ENCODE results near the gene INKA2.

The INKA2 gene

DNA sequence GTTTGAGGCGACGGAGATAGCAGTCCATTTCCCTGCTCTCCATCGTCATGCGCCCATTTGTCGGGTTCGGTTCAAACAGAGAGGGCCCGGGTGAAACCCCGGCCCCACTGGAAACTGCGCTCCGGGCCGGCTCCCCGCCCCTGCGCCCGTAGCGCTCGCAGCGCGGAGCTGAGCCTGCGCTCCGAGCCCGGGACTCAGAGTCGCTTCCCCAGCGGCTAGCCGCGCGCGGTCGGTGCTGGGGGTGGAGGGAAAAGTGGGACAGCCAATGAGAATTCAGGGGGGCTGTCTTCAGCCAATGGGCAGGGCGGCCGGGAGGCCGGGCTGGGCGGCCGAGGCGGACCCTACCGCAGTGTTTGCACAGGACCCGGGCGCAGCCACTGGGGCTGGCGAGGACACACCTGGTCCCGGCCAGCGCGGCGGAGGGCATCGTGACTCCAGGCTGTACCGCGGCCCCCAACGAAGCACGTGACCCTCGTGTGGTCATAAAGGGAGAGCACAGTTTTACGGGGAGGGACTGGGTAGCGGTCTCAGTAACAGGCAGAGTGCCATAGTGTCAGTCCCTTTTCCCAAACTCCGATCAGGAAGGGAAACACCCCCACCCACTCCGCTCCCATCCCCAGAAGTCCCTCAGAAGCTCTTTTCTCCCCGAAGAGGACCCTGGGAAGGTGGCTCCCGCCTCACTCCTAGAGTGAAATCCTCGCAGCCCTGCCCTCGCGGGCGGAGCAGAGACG, at the start of gene INKA2:
TSS of gene INKA2 (minus strand) at position 202 of the 731 bp plus-strand sequence. CDS start at position 49, 153 bp downstream.
- DNase-seq (ENCODE audit: low read depth in 1 of 2, low spot score in 1 of 2), result peak; percentile 33 to 56

DNA sequence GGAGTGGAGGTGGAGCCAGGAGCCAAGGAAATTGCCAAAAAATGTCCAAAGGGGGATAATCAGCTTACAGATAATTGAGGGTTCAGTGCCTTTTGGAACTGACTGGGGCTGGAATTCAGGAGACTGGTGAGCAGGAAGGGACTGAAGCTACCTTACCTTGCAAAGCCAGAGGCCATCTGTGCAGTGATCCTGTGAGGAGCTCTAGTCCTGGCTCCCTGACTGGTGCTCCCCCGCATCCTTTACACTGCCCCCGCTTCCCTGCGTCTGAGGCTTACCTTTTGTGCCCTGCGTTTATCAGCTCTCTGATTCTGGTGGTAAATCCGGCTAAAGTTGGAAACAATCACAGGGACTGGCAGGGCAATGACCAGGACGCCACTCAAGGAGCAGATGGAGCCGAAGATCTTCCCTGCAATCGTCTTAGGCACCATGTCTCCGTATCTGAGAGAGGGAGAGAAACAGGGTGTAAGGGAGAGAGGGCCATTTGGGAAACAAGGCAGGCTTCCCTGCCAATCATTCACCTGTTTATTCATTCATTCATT, 47.5 kb upstream of the INKA2 start:
- no peak for DNase-seq (ENCODE audit: low read depth in 1 of 2, low spot score in 1 of 2)

DNA sequence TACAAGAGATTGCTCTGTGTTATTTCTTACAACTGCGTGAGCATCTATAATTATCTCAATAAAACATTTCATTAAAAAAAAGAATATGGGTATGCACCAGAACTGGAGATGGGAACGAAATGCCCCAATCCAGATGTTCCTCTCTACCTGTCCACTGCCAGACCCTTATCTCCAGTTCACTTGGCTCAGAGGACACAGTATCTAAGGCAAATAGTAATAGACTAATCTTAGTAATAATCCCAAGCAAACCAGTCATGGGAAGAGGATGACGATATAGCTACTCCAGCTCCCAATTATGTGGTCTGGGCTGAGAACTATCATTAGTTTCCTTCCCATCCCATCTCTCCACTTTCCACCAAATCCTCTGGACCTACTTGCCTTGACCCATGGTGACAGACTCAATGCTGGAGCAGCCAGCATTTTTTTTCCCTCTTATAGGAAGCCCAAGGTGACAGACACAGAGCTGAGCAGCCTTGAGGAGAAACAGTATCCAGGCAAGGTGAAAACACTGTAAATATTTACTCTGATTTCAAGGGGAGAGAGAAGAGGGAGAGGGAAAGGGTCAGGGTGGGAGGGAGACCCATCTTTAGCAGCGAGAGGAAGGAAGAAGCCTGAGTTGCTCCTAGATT, 45.2 kb upstream of the INKA2 start:
- DNase-seq (ENCODE audit: low read depth in 1 of 2, low spot score in 1 of 2), result no peak

DNA sequence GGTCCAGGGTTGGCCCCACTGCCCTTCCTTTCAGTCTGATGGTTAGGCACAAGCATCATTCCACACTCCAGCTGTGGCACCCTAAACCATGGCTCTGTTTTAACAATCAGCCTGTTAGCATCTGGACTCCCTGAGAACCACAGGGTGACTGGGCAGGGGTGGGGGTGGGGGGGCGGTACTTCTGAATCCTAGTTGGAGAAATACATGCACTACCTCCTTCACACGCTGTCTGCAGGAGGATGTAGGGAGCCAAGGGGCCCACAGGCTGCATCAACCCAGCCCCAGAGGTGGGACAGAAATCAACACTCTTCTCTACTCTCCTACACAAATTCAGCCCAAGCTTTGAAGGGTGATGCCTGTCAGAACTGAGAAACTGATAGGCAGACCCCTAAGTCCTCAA, 40.4 kb upstream of the INKA2 start:
- no peak for DNase-seq (ENCODE audit: low read depth in 1 of 2, low spot score in 1 of 2)

DNA sequence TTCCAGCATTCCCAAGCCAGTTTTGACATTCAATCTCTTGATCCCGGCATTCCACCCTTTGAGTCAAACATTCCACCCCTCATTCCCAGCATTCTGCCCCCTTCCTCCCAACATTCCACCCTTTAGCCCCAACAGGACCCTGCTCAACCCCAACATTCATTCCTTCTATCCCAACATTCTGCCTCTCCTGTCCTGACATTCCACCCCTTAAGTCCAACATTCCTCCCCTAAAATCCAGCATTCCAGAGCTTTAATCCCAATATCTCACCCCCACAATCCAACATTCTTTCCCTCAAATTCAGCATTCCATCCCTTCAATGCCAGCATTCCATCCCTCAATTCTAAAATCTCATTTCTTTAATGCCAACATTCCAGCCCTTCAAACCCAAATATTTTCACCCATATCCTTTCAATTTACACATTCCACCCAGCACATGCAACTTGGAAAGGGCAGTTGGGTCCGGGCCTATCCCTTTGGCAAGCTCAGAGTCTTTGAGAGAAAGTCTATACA, 39.4 kb upstream of the INKA2 start:
- no peak for DNase-seq (ENCODE audit: low read depth in 1 of 2, low spot score in 1 of 2)

DNA sequence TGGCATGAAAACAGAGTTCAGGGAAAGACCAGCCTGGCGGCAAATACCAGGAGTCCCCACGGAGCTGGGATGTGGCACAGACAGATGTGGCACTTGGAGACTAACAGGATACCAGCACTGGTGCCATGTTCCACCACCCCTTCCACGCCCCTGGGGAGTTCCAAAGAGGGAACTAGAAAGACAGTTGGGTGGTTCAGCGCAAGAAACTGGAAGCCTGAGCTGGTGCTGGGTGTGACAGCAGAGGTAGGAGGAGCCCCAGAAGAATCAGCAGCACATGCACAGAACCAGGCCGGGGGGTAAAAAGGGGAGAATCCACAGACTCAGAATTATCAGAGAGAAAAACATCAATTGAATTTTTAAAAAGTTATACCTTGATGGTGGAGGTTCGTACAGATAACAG, 38.9 kb upstream of the INKA2 start:
- no peak for DNase-seq (ENCODE audit: low read depth in 1 of 2, low spot score in 1 of 2)

DNA sequence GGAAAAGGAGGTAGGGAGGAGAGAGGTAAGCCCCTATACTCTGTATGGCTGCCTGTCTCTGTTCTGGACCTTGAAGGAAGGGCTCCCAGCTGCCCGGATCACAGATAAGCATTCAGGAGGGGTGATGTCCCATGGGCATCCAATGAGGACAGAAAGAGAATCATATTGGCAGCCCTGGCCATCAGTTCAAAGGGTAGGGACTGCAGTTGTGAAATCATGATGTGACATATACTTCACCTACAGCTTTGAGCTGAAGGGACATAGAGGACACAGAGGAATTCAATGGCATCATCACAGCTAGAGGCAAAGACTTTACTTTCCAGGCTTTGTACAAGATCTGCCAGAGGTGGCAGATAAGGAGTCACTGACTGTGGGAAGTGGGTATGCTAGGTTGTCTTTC, 38.1 kb upstream of the INKA2 start:
- DNase-seq (ENCODE audit: low read depth in 1 of 2, low spot score in 1 of 2), result no peak

DNA sequence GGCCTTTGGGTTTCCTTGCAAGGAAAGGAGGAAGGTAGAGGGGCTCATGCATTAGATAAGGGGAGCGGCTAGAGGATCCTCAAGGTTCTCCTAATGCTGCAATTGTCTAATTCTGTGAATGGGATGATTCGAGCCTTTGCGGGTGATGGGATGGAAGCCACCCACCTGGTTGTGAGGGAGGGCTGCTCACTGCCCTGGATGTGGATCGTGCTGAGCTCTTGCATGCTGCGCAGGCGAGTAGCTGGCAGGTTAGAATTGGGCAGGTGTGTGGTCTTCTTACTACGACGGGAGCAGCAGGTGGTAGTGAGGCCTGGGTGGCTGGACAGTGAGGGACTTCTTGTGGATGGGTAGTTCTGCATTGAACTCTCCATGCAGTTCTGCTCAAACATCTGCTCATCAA, 37.7 kb upstream of the INKA2 start:
- no peak for DNase-seq (ENCODE audit: low read depth in 1 of 2, low spot score in 1 of 2)

DNA sequence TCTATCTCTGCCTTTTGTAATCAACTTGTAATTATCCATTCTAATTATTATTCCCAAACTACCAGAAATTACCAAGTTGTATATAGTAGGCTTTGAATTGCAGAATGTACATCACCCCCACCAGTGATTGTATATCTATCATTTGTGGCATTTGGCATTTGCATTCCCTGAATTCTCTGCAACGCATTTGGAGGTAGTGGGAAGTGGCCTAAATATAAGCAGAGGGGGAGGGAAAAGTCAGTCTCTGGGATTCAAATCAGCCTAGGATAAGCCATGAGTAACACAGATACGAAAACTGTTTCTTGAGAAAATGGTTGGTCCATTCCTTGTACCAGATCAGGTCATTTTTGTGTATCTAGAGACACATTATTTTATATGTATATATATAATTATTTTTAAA, 37.2 kb upstream of the INKA2 start:
- no peak for DNase-seq (ENCODE audit: low read depth in 1 of 2, low spot score in 1 of 2)

DNA sequence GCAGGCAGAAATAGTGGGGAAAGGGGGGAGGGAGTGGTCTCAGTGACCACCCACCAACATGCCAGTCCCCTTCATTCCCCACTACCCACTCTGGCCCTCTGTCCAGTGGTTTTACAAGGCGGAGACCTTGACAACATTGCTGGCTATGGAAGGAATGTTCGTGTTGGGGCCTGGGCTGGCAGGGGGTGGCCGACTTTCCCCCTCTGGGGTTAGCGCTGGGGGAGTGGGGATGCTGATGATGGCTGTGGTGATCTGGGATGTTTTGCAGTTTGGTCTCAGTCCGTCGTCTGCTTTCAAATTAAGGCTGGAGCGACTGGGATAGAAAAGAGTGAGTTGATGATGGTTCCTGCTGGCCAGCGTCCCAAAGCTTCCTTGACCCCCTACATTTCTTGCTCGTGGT, 36.8 kb upstream of the INKA2 start:
- DNase-seq (ENCODE audit: low read depth in 1 of 2, low spot score in 1 of 2), result no peak

DNA sequence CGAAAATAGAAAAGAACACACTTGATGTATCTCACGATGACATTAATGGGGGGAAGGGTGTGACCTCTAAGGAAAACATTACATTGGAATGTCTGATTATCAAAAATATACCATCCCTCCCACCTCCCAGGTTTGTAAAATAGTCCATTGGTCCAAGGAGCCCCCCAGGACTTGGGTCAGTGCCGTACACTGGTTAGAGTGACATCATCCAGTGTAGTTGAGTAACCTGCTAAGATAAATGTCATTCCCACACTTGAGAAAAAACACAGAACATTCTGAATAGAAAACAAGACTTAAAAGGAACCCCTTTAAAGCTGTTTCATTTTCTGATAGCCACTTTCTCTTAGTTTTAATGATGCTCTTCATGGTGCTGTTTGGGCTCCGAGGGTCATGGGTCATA, 31.7 kb upstream of the INKA2 start:
- DNase-seq (ENCODE audit: low read depth in 1 of 2, low spot score in 1 of 2), result no peak

DNA sequence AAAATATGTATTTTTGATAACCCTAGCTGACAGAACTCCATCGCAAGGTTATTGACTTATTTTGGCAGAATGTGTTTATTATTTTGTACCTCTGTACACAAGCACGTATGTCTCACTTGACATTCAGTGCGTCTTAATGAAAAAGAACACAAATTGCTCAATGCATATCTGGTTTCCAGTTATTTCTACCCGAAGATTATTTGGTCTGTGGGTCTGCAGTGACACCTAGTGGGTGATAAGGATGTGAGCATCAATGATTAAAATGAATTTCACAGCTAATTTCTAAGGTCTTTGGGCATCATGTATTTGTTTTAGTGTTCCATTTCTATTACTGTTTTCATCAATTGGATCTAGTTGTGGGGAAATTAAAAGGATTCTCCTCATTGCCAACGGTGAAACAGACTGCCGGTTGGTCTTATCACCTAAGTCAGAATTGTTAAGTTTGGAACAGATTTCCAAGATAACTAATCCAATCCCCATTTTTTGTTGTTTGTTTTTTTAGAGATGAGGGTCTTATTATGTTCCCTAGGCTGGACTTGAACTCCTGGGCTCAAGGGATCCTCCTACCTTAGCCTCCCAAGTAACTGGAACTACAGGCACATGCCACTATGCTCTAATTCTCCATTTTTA, 30.4 kb upstream of the INKA2 start:
- no peak for DNase-seq (ENCODE audit: low read depth in 1 of 2, low spot score in 1 of 2)

DNA sequence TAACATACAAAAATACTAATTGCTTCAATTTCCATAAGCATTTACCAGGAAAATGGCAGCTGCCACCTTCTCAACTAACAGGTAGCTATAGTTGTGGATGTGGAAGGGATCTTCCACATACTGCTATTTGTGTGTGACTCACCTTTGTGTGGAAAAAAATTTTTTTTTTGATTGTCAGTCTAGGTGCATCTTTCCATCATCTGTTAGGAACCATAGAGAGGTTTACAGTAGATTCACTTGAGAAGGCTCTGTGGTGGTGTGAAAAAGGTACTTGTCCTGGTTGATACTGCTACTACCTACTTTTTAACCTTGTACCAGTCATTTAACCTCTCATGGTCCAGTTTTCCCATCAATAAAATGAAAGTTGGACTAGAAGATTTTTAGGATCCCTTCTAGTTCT, 29.4 kb upstream of the INKA2 start:
- no peak for DNase-seq (ENCODE audit: low read depth in 1 of 2, low spot score in 1 of 2)

DNA sequence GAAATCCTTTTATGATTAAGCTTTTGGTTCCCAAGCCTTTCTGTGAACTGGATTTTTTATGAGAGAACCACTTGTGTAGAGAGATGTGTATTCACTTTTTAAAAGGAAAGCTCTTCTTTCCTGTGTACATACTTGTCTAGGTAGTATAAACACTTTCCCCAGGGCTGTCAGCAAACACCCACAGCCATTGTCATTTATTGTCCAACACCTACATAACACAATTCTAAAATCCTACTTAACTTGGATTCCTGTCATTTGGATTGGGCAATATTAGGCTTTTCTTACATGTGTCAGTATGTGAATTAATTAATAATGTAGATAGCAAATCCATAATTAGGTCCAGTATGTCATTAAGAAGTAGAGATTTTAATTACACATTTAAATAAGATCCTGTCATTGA, 28.8 kb upstream of the INKA2 start:
- DNase-seq (ENCODE audit: low read depth in 1 of 2, low spot score in 1 of 2), result no peak

DNA sequence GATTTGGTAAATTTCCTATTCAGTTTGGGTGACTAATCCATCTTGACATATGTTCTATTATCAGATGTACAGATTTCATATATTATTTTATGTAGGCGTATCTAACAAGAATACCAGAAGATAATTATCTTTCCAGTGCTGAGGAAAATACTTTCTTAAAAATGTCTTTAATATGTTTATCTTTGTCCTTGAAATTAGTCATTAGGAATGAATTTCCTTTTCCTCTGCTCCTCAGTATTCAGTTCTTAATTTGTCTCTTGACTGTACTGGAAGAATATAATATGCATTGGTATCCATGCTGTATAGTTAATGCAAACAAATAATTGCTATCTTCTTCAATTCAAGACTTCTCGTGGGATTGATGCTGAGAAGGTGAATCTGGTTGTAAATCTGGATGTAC, 23.1 kb upstream of the INKA2 start:
- no peak for DNase-seq (ENCODE audit: low read depth in 1 of 2, low spot score in 1 of 2)

DNA sequence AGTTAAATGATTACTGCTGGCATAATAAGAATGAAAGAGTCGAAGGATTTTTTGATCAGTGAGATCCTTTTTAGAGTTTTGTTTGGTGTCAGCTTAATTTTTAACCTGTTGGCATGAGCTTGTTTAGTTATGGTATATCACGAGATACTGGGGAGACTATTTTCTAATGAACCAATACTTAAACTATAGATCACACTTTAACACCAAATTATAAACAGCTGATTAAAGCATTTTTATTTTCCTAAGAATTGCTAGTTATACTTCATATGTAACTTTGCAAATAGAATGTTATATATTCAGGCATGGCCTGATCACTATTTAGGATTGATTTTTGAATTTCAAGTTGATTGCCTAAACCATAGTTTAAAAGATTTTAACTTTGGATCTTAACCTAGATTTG, 22.5 kb upstream of the INKA2 start:
- no peak for DNase-seq (ENCODE audit: low read depth in 1 of 2, low spot score in 1 of 2)

DNA sequence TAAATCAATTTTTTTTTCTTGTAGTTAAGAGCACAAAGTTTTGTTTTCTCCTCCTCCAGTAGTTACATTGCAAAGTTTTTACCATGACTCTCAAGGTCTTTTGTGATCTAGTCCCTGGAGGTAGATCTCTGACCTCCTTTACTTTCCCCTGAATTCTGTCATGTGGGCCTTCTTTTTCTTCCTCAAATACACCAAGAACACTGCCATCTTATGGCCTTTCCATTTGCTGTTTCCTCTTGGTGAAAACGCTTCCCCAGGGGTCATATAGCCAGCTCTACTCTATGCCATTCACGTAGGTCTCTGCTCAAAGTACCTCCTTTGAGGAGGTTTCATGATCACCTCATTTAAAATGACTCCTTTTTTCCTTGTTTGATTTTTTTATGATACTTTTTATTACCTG, 19.2 kb upstream of the INKA2 start:
- no peak for DNase-seq (ENCODE audit: low read depth in 1 of 2, low spot score in 1 of 2)

DNA sequence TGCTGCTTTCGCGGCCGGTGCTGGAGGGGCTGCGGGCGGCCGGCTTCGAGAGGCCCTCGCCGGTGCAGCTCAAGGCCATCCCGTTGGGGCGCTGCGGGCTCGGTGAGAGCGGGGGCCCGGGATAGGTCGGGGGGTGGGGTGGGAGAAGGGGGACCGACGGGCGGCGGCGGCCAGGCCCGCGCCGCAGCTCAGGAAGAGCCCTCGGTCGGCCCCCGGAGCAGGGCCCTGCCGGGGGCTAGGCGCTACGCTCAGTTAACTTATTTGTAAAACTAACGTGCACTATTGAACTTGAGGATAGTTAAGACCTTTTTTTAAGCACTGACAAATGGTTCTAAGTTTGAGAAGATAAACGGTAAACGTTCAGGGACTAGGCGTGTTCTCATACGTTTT, 16.9 kb upstream of the INKA2 start:
- no peak for DNase-seq (ENCODE audit: low read depth in 1 of 2, low spot score in 1 of 2)

DNA sequence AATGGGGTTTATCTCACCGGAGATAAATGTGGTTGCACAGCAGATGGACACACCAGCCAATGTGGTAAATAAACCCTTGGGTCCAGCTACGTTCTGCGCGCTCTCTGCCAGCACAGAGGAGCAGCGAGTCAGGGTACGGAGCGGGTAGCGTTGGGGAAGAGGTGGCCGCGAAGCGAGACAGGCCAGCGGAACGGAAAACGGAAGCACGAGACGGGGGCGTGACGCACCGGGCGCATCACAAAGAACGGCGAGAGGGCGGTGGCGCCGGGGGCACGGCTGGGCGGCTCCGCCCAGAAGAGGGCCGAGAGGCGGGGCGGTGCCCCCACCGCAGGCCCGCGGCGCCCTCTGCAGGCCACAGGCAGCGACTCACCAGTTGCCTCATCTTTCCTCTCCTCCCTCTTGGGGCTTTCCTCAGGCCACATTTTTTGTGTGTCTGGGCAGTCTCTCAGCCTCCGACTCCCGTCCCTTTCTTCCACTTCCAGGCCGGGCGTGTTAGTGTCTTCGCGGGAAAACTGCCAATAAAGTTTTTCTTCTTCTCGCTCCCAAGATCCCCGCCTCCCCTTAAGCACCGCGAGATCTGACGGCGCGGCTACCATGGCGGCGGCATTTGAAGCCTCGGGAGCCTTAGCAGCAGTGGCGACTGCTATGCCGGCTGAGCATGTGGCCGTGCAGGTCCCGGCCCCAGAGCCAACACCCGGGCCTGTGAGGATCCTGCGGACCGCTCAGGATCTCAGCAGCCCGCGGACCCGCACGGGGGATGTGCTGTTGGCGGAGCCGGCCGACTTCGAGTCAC, 16.3 kb upstream of the INKA2 start, which contains the start of gene DDX20:
TSS of gene DDX20 (plus strand) at position 571 of the 793 bp plus-strand sequence. CDS start at position 595, 24 bp downstream.
- peak; percentile 88 for DNase-seq (ENCODE audit: low read depth in 1 of 2, low spot score in 1 of 2)

DNA sequence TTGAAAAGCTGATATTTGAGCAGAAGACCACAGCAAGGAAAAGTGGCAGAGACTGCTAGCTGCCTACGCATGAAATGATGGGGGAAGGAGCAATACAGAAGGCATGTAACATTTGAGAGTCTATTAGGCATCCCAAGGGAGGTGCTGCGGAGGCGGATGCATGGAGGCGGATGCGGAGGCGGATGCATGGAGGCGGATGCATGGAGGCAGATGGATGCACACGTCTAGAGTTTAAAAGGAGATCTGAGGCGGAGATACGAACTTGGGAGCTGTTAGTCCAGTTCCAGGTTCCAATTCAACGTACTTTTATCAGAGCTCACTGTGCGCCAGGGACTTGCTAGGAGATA, 15.8 kb upstream of the INKA2 start:
- DNase-seq (ENCODE audit: low read depth in 1 of 2, low spot score in 1 of 2), result peak in 1 of 2 donors; percentile 12

DNA sequence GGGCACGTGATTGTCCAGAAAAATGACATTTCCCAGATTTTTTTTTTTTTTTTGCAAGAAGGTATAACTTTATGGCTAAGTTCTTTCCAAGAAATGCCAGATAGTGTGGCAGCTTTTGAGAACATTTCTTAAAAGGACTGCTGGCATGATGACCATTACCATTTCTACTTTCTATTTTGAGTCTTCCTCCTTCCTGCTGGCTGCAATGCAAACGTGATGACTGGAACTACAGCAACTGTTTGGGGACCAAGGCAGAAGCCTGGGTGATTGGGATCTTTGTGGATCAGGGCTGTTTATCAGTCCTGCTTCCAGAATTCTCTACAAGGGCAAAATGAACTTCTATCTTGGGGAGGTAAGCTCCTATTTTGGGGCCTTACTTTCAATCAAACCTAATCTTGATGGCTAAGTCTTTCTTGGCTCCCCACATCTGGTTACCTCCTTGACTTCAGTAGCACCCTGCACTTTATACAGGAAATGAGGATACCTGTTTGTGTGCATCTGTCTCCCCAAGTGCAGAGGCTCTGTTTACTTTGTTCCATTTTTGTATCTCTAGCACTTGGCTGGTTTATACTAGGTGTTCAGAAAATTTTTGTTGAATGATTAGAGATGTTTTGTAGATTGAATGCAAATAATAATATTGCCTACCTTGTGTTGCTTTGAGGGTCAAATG, 12.8 kb upstream of the INKA2 start:
- DNase-seq (ENCODE audit: low read depth in 1 of 2, low spot score in 1 of 2), result no peak

Data from stimulated activated CD4-positive, alpha-beta T cell treated with anti-CD3 and anti-CD28 coated beads, Interleukin-15, amount 100 ng/mL, for 1 hour (primary cell).